H1 (cell line): ENCODE measurements around the gene NRDE2. TPM values are rescaled to one million over a fixed set of nuclear protein-coding genes. Genes with fewer than 3 reads are reported as not detected.

ENCODE experiments used
- CTCF ChIA-PET: fragments of 300-600 bp; sonication (Branson Sonifier 250); formaldehyde crosslinking; loops from one replicate; lab custom pipeline; 2021; ENCODE audit not compliant: partially characterized antibody; lab: Charles Lee
- POLR2A ChIA-PET: fragments of 300-600 bp; sonication (Branson Sonifier 250); formaldehyde crosslinking; loops from one replicate; lab custom pipeline; 2021; ENCODE audit warnings: inconsistent platforms; ENCODE audit not compliant: partially characterized antibody; lab: Charles Lee
- DNase-seq, 2 experiments: peaks; one replicate each; pipeline versions ENCODE4 v3.0.0 to v3.0.0-alpha.2; 2010 to 2022; ENCODE audit warnings: low spot score in 2 of 2, low read depth in 1 of 2, mixed read lengths in 1 of 2
- FAIRE-seq: peaks from 2 replicates; lab custom pipeline; 2011; peaks lifted over from hg19 to GRCh38; lab: Jason Lieb, UNC
- H2AFZ ChIP-seq: 2 replicates; pipeline ENCODE4 v1.8.1; 2012; ENCODE audit warnings: low read length, inconsistent platforms
- H2AK5ac ChIP-seq: 2 replicates; pipeline ENCODE4 v1.6.1; 2013; ENCODE audit warnings: low read depth, low read length
- H2BK120ac ChIP-seq: replicated peaks from 2 replicates; pipeline ENCODE3; 2013; ENCODE audit warnings: low read depth, low read length, inconsistent platforms
- H2BK12ac ChIP-seq: 2 replicates; pipeline ENCODE4 v1.6.1; 2013; ENCODE audit warnings: low read depth, low read length
- H2BK15ac ChIP-seq: 2 replicates; pipeline ENCODE4 v1.6.1; 2013; ENCODE audit warnings: low read length
- H2BK20ac ChIP-seq: 2 replicates; pipeline ENCODE4 v1.6.1; 2013; ENCODE audit warnings: low read length
- H2BK5ac ChIP-seq: 2 replicates; pipeline ENCODE4 v1.6.1; 2013; ENCODE audit warnings: low read depth, low read length
- H3K14ac ChIP-seq: 2 replicates; pipeline ENCODE4 v1.6.1; 2013; ENCODE audit warnings: inconsistent platforms; ENCODE audit not compliant: insufficient read length
- H3K18ac ChIP-seq: 2 replicates; pipeline ENCODE4 v1.6.1; 2013; ENCODE audit warnings: low read length; ENCODE audit errors: extremely low read depth
- H3K23ac ChIP-seq: 2 replicates; pipeline ENCODE4 v1.6.1; 2013; ENCODE audit warnings: inconsistent platforms; ENCODE audit not compliant: insufficient read length
- H3K23me2 ChIP-seq: 2 replicates; pipeline ENCODE4 v1.6.1; 2013; ENCODE audit warnings: low read depth, low read length
- H3K27ac ChIP-seq: 2 replicates; pipeline ENCODE4 v1.6.1; 2011; ENCODE audit warnings: low read depth, low read length, inconsistent platforms
- H3K27me3 ChIP-seq, 4 experiments: replicated peaks in 1 of 4; 1 replicate in 1 of 4; 2 replicates in 3 of 4; pipeline versions ENCODE4 v1.6.1 to v1.8.1; 2011 to 2013; ENCODE audit warnings: low read length in 3 of 4, mild to moderate bottlenecking in 3 of 4, inconsistent platforms in 2 of 4, mixed read lengths in 2 of 4, moderate library complexity in 1 of 4; ENCODE audit not compliant: control insufficient read depth in 3 of 4, insufficient read depth in 3 of 4; ENCODE audit errors: extremely low read depth in 1 of 4
- H3K36me3 ChIP-seq, 4 experiments: 2 replicates each; pipeline versions ENCODE4 v1.6.1 to v1.8.1; 2011 to 2013; ENCODE audit warnings: mild to moderate bottlenecking in 4 of 4, low read length in 3 of 4, moderate library complexity in 2 of 4, control low read depth in 1 of 4, inconsistent platforms in 1 of 4; ENCODE audit not compliant: insufficient read depth in 4 of 4, control insufficient read depth in 2 of 4
- H3K4ac ChIP-seq: replicated peaks from 2 replicates; pipeline ENCODE3; 2013; ENCODE audit warnings: low read length, low read depth, mixed read lengths, inconsistent platforms; ENCODE audit not compliant: insufficient read length
- H3K4me1 ChIP-seq, 4 experiments: replicated peaks in 1 of 4; 1 replicate in 1 of 4; 2 replicates in 3 of 4; pipeline versions ENCODE4 v1.6.1 to v1.8.1; 2011 to 2013; ENCODE audit warnings: low read length in 3 of 4, inconsistent platforms in 2 of 4, mixed read lengths in 1 of 4; ENCODE audit not compliant: insufficient read depth in 4 of 4, control insufficient read depth in 3 of 4
- H3K4me2 ChIP-seq, 2 experiments: 2 replicates each; pipeline versions ENCODE4 v1.6.1 to v1.8.1; 2011 to 2013; ENCODE audit warnings: low read depth in 2 of 2, low read length in 2 of 2, control low read depth in 1 of 2, inconsistent platforms in 1 of 2, mild to moderate bottlenecking in 1 of 2; ENCODE audit not compliant: insufficient read depth in 1 of 2
- H3K4me3 ChIP-seq, 4 experiments: fragments of 200-600, 300-600 bp in 1 of 4; sonication (generic), shearing (Covaris generic), sonication (Bioruptor Twin) in 1 of 4; 2 replicates each; pipeline versions ENCODE4 v1.5.1 to v1.8.1; 2011 to 2016; ENCODE audit warnings: low read length in 4 of 4, low read depth in 3 of 4, control low read depth in 2 of 4, inconsistent platforms in 2 of 4, mild to moderate bottlenecking in 2 of 4, mixed read lengths in 1 of 4, moderate library complexity in 1 of 4; ENCODE audit not compliant: insufficient read depth in 2 of 4; ENCODE audit errors: extremely low read depth in 1 of 4
- H3K56ac ChIP-seq: replicated peaks from 2 replicates; pipeline ENCODE3; 2013; ENCODE audit warnings: low read depth, mild to moderate bottlenecking, mixed read lengths, low read length, inconsistent platforms; ENCODE audit not compliant: insufficient read length
- H3K79me1 ChIP-seq: 2 replicates; pipeline ENCODE4 v1.6.1; 2013; ENCODE audit warnings: low read depth, low read length, control low read depth
- H3K79me2 ChIP-seq, 2 experiments: 2 replicates each; pipeline versions ENCODE4 v1.6.1 to v1.8.1; 2012 to 2013; ENCODE audit warnings: low read length in 2 of 2, mild to moderate bottlenecking in 2 of 2, inconsistent platforms in 1 of 2; ENCODE audit not compliant: insufficient read depth in 2 of 2, control insufficient read depth in 1 of 2
- H3K9ac ChIP-seq, 4 experiments: replicated peaks in 1 of 4; 1 replicate in 1 of 4; 2 replicates in 3 of 4; pipeline versions ENCODE4 v1.6.1 to v1.8.1; 2011 to 2013; ENCODE audit warnings: low read depth in 3 of 4, low read length in 3 of 4, control low read depth in 2 of 4, mild to moderate bottlenecking in 2 of 4, moderate library complexity in 2 of 4, inconsistent platforms in 1 of 4; ENCODE audit errors: extremely low read depth in 1 of 4
- H3K9me3 ChIP-seq, 2 experiments: 2 replicates each; pipeline versions ENCODE4 v1.6.1 to v1.8.1; 2012 to 2013; ENCODE audit warnings: mild to moderate bottlenecking in 2 of 2, moderate library complexity in 2 of 2, control low read depth in 1 of 2, inconsistent platforms in 1 of 2, low read depth in 1 of 2, low read length in 1 of 2, mixed read lengths in 1 of 2; ENCODE audit not compliant: insufficient read depth in 2 of 2
- H4K20me1 ChIP-seq, 2 experiments: replicated peaks in 1 of 2; 2 replicates each; pipeline versions ENCODE3 to v1.8.1; 2011 to 2013; ENCODE audit warnings: inconsistent platforms in 2 of 2, low read length in 2 of 2, mild to moderate bottlenecking in 1 of 2; ENCODE audit not compliant: insufficient read depth in 2 of 2, control insufficient read depth in 1 of 2
- H4K5ac ChIP-seq: 2 replicates; pipeline ENCODE4 v1.6.1; 2013; ENCODE audit warnings: low read length, low read depth, mixed read lengths, inconsistent platforms; ENCODE audit not compliant: insufficient read length
- H4K8ac ChIP-seq: 2 replicates; pipeline ENCODE4 v1.8.0; 2013; ENCODE audit warnings: mild to moderate bottlenecking, moderate library complexity, low read length, inconsistent platforms; ENCODE audit not compliant: insufficient read depth; ENCODE audit errors: extremely low read depth
- H4K91ac ChIP-seq: replicated peaks from 2 replicates; pipeline ENCODE3; 2013; ENCODE audit warnings: low read length, mixed read lengths, inconsistent platforms; ENCODE audit not compliant: insufficient read length
- BRCA1 ChIP-seq: IDR thresholded peaks from 2 replicates; pipeline ENCODE4 v1.6.1; 2012; ENCODE audit warnings: low read depth, low read length, improper control_type of control experiment
- NRF1 ChIP-seq: IDR thresholded peaks from 2 replicates; pipeline ENCODE4 v1.6.1; 2011; ENCODE audit warnings: mild to moderate bottlenecking, low read depth, low read length, improper control_type of control experiment
- POU5F1 ChIP-seq: IDR thresholded peaks from 2 replicates; pipeline ENCODE4 v1.6.1; 2011; ENCODE audit warnings: low read depth, mild to moderate bottlenecking, low read length, moderate library complexity
- SP4 ChIP-seq: IDR thresholded peaks from 2 replicates; pipeline ENCODE4 v1.6.1; 2012; ENCODE audit warnings: low read length, inconsistent platforms
- TAF1 ChIP-seq: IDR thresholded peaks from 2 replicates; pipeline ENCODE4 v1.6.1; 2011; ENCODE audit warnings: mild to moderate bottlenecking, low read depth, low read length
- YY1 ChIP-seq: IDR thresholded peaks from 2 replicates; pipeline ENCODE4 v1.6.1; 2011; ENCODE audit warnings: low read depth, mild to moderate bottlenecking, low read length
- WGBS, 2 experiments: shearing (Covaris generic) in 1 of 2; methylation state at CpG; one replicate each; pipeline versions ENCODE4 v1.1.6 to v1.1.7; 2013 to 2015; ENCODE audit warnings: low lambda C conversion rate in 2 of 2, mixed read lengths in 2 of 2, inconsistent platforms in 1 of 2, low coverage in 1 of 2, missing lambda C conversion rate in 1 of 2; ENCODE audit not compliant: insufficient replicate concordance in 2 of 2, insufficient coverage in 1 of 2, insufficient read length in 1 of 2; ENCODE audit errors: extremely low coverage in 1 of 2, missing lambda C conversion rate in 1 of 2; 5-methylcytosine and 5-hydroxymethylcytosine counted together
- polyA plus RNA-seq, 7 experiments: library from polyadenylated mRNA; depleted of rRNA in 3 of 7; stranded (reverse) in 5 of 7; unstranded in 2 of 7; fragments of >200 nt in 5 of 7; fragments of 200-250 nt in 2 of 7; gene quantifications; 1 replicate in 5 of 7; 2 replicates in 1 of 7; 4 replicates in 1 of 7; pipeline versions ENCODE4 v1.2.1 to v1.2.3, GENCODE V29; 2011 to 2013; ENCODE audit warnings: missing spikeins in 2 of 7, mixed read lengths in 2 of 7
- total RNA-seq: library from RNA; stranded (reverse); fragmentation: NEBNext Ultra II Directional; extraction: Animal tissue kit (Norgen Biotek cat#: 25700); gene quantifications from 2 replicates; pipeline ENCODE4 v1.2.1, GENCODE V29; 2021

The NRDE2 gene
- total and polyA plus RNA-seq, 2 of the 8 experiments (the other 6 are each of a cell fraction or from before 2014, with no cell fraction given) = 4.9 to 12.1 TPM

- H4K5ac ChIP-seq = no peak overlapping the region
- H3K79me2 ChIP-seq = no peaks in the 10 kb centered on the region
- H4K20me1 ChIP-seq = peaks cover 0 to 6% of the 10 kb centered on the region in 2 experiments
- H2BK12ac ChIP-seq = no peak overlapping the region
- H3K18ac ChIP-seq = no peak overlapping the region
- no peak overlapping the region for H3K14ac ChIP-seq
- ChIA-PET POLR2A (interaction anchor here (0.6 to 1.4 kb wide), 3 partner anchors 8 to 284 kb away, joined by 3 to 4 read pairs (median 4); no protein-coding TSS in a partner anchor), CTCF (interaction anchor here (1.4 to 1.6 kb wide), 2 partner anchors 8 to 12 kb away, joined by 4 read pairs; no protein-coding TSS in a partner anchor)
- H2AK5ac ChIP-seq = no peak overlapping the region
- H3K23me2 ChIP-seq = no peaks in the 10 kb centered on the region
- H3K4me3 ChIP-seq = no peak overlapping the region
- no peak overlapping the region for H2BK120ac ChIP-seq
- no peak overlapping the region for H3K4me2 ChIP-seq
- H3K27ac ChIP-seq = no peak overlapping the region
- no peak overlapping the region for H3K56ac ChIP-seq
- no peak overlapping the region for H2BK20ac ChIP-seq
- H3K23ac ChIP-seq = no peak overlapping the region
- WGBS, 2 experiments = 90% methylated on average over 8 of the region's 8 CpGs; no CpG with 5 or more reads in 1 of the 2 experiments
- no peak overlapping the region for H3K4ac ChIP-seq
- DNase-seq (no peak), FAIRE-seq (no peak)
- no peak overlapping the region for H2AFZ ChIP-seq
- no peaks in the 10 kb centered on the region for H3K79me1 ChIP-seq
- no peak overlapping the region for H3K9ac ChIP-seq
- peaks cover 14 to 43% (median 34%) of the 10 kb centered on the region in 4 experiments for H3K36me3 ChIP-seq
- H3K9me3 ChIP-seq = no peaks in the 10 kb centered on the region
- no peaks in the 10 kb centered on the region for H3K27me3 ChIP-seq
- H4K8ac ChIP-seq = no peak overlapping the region
- no peak for TF ChIP-seq SP4
- TF ChIP-seq BRCA1 = no peak
- no peak for TF ChIP-seq NRF1
- TF ChIP-seq TAF1 = no peak
- no peak for TF ChIP-seq POU5F1
- TF ChIP-seq YY1 = no peak
- H2BK5ac ChIP-seq = no peak overlapping the region
- H4K91ac ChIP-seq = no peak overlapping the region
- no peaks in the 10 kb centered on the region for H3K4me1 ChIP-seq
- no peak overlapping the region for H2BK15ac ChIP-seq
These were observed 58.2 kb downstream of the NRDE2 start for GRCh38 chr14:90273532-90273931.
